Esophagus squamous epithelium (tissue), 4 donors: ENCODE results near the gene PRKCE.

Source experiments
- POLR2A ChIP-seq, 4 donors: fragments of 450-650 bp; IDR thresholded peaks; one replicate each; pipeline ENCODE4 v1.6.1; 2017; ENCODE audit warnings: antibody characterized with exemption in 4 of 4, mild to moderate bottlenecking in 4 of 4, moderate library complexity in 3 of 4
- TF ChIP-seq, protein P1 (sequence below), 6 experiments: fragments of 450-650 bp in 4 of 6; fragments of 200-600 bp in 2 of 6; sonication (generic) in 2 of 6; IDR thresholded peaks; one replicate each; pipeline ENCODE4 v1.5.1; 2016 to 2019; ENCODE audit warnings: antibody characterized with exemption in 6 of 6, mild to moderate bottlenecking in 4 of 6, moderate library complexity in 4 of 6

- TF ChIP-seq, protein P1, sequence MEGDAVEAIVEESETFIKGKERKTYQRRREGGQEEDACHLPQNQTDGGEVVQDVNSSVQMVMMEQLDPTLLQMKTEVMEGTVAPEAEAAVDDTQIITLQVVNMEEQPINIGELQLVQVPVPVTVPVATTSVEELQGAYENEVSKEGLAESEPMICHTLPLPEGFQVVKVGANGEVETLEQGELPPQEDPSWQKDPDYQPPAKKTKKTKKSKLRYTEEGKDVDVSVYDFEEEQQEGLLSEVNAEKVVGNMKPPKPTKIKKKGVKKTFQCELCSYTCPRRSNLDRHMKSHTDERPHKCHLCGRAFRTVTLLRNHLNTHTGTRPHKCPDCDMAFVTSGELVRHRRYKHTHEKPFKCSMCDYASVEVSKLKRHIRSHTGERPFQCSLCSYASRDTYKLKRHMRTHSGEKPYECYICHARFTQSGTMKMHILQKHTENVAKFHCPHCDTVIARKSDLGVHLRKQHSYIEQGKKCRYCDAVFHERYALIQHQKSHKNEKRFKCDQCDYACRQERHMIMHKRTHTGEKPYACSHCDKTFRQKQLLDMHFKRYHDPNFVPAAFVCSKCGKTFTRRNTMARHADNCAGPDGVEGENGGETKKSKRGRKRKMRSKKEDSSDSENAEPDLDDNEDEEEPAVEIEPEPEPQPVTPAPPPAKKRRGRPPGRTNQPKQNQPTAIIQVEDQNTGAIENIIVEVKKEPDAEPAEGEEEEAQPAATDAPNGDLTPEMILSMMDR (IDR thresholded peaks at IDR 0.05), result no peak
- no peak for TF ChIP-seq POLR2A (IDR thresholded peaks at IDR 0.05)
Observed at GRCh38 chr2:46227674-46228289, 576.3 kb downstream of the PRKCE start.
